SH-SY5Y (cell line): Measurements from ENCODE around the gene FBXO41.

Experiments
- GATA2 ChIP-seq: IDR thresholded peaks from 2 replicates; pipeline ENCODE4 v1.6.1; 2011; ENCODE audit warnings: mild to moderate bottlenecking, low read depth, low read length
- GATA3 ChIP-seq: IDR thresholded peaks from 2 replicates; pipeline ENCODE4 v1.6.1; 2011; ENCODE audit warnings: low read depth, mild to moderate bottlenecking, low read length, moderate library complexity

- TF ChIP-seq GATA2 (no peak), GATA3 (no peak)
Measured at GRCh38 chr2:73232403-73233153, 51.7 kb downstream of the FBXO41 start.
